Skeletal muscle cell (primary cell): ENCODE results near the gene GMPR.
A peak's percentile ranks its signal among the peaks of the same experiment; 100 is the strongest.
"Not testable (repeated sequence)": the region's sequence is repeated elsewhere in the genome, so short reads cannot be mapped to it uniquely, and the experiment has no call there.

Source experiments
- DNase-seq: peaks from one replicate; pipeline ENCODE4 v3.0.0-alpha.2; 2010; ENCODE audit warnings: low read depth
- H3K4me3 ChIP-seq: 2 replicates; pipeline ENCODE4 v1.5.1; 2011; ENCODE audit warnings: low read depth, mild to moderate bottlenecking, control low read depth, low read length, moderate library complexity

GMPR gene

GRCh38 chr6:16223362-16223761, 15.0 kb upstream of the GMPR start:
- DNase-seq, result no peak
- no peak overlapping the region for H3K4me3 ChIP-seq

DNA sequence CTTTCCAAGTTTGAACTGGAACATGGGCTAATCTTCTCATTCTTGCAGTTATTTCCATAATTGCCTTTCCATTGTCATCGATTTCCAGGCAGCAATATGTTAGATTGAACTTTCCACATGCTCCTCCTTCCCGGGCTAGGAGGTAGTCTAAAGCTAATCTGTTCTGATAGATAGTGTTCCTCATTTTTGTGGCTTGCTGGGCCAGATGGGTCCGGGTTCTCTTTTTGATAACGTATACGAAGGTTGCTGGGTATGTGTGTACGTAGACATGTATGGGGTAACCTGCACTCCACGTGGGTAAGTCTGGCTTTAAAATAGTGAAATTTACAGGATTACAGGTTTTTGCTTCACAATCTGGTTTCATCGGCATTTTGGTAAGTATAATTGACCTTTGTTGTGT, 14.0 kb upstream of the GMPR start:
- H3K4me3 ChIP-seq, result no peak overlapping the region
- DNase-seq, result no peak

GRCh38 chr6:16225062-16225731, 13.2 kb upstream of the GMPR start:
- H3K4me3 ChIP-seq, DNase-seq: not testable (repeated sequence)

GRCh38 chr6:16226117-16227047, 12.0 kb upstream of the GMPR start:
- DNase-seq, H3K4me3 ChIP-seq: not testable (repeated sequence)

- no peak overlapping the region for H3K4me3 ChIP-seq
- no peak for DNase-seq
These were observed 11.3 kb upstream of the GMPR start for GRCh38 chr6:16227048-16227562.

DNA sequence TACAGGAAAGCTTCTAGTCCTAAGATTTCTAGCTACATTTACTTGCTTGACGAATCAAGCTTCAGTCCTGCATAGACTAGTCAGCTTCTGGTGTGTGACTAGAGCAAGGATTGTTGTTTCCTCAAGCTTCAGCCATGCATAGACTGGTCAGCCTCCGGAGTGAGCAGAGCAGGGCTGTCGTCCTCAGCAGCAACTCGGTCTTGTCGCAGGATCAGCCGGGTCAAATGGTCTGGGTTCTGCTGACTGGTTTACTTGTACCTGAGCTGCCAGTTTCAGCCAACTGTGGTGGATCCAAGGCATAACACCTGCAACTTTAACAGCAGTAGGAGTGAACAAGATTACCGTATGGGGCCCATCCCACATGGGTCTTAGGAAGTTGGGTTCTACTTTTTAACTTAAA, 10.8 kb upstream of the GMPR start:
- DNase-seq, result no peak
- no peak overlapping the region for H3K4me3 ChIP-seq

GRCh38 chr6:16228043-16228442, 10.3 kb upstream of the GMPR start:
- no peak overlapping the region for H3K4me3 ChIP-seq
- DNase-seq, result no peak

DNA sequence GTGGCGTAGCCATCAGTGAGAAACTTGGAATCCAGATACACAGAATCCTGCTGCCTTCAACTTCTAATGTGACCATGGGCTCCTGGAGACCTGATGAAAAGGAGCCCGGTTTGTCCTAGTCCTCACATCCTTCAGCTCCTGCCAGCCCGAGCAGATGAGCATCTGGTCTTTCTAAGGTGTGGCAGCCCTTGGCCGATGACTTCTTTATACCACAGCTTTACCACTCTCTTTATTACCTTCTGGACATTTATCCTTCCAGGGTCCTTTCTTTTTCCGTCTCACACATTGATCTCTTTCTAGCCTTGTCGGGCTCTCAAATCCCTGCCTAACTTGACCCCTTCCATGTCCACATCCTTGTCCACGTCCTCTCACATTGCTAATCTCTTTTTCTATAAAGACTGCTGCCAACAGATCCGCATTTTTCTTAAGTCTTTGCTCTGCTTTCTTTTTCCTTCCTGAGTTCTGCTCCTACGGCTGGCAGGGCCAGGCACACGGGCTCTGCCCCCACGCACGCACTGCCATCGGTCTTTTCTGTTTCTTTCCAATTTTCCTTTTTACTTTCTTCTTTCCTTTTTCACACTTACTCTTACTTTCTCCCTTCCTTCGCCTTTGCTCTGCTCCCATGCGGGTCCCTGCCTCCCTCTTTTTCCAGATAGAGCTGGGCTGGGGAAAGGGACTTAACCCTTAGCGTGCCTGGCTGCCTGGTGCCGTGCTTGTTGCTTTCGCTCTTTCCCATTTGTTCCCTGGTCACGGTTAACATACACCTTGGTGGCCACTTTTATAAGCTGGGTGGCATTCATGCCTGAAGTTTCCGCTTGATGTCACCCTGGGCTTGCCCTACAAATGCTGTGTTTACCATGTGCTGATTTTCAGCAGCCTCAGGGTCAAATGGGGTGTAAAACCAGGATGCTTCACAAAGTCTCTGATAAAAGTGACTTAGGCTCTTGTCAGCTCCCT, 9.4 kb upstream of the GMPR start:
- H3K4me3 ChIP-seq, result peak overlapping the region; percentile 1
- DNase-seq, result no peak

- H3K4me3 ChIP-seq, result no peak overlapping the region
- no peak for DNase-seq
These were observed 8.7 kb upstream of the GMPR start for GRCh38 chr6:16229700-16230099.

DNA sequence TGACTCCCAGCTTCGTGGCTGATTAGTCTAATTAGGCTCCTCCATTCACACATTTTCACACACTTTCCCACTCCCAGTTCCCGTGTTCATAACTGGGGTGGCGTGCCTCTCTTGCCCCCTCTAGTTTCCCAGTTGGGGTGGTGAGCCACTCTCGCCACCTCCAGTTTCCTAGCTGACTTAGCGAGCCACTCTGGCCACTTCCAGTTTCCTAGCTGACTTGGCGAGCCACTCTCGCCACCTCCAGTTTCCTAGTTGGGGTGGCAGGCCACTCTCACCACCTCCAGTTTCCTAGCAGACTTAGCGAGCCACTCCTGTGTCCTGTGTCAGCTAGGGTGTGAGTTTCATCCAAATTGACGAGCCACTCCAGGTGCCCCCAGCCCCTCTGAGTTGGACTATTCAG, 7.4 kb upstream of the GMPR start:
- DNase-seq, result no peak
- no peak overlapping the region for H3K4me3 ChIP-seq

GRCh38 chr6:16232086-16232485, 6.3 kb upstream of the GMPR start:
- H3K4me3 ChIP-seq, result no peak overlapping the region
- DNase-seq, result no peak

DNA sequence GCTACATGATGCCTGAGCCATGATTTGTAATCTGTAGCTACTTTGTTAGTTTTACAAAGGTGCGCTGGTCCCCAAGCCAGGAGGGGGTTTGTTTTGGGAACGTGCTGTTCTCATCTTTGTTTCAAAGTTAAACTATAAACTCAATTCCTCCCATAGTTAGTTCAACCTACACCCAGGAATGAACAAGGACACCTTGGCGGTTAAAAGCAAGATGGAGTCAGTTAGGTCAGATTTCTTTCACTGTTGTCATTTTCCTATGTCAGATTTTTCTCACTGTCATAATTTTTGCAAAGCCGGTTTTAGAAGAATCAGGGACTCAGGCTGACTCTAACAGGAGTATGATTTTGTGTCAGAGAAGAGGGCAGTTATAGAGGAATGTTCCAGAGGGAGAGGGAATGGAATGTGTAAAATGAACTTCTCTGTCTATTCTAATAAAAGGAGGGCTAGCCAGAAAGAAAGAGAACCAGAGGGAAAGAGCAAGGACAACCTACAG, 2.3 kb upstream of the GMPR start:
- H3K4me3 ChIP-seq, result no peak overlapping the region
- DNase-seq, result no peak

GRCh38 chr6:16236631-16237199, 1.7 kb upstream of the GMPR start:
- peak overlapping the region; percentile 19 for H3K4me3 ChIP-seq

DNA sequence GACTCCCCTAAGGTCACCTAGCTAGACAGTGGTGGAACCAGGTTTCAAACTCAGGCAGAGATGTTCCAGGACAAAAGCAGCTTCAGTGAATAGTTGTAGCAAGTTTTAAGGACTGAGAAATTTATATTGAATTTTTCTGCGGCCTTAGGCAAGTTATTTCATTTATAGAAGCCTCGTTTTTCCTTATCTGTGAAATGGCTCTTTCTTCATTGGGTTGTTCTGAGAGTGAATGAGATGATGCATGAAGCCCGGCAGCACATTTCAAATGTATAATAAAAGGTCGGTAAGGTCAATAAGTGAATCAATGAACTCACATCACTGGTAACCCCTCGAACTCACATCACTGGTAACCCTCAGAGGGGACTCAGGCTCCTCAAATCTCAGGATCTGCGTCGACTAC, 1.1 kb upstream of the GMPR start:
- DNase-seq, result no peak
- no peak overlapping the region for H3K4me3 ChIP-seq

More at GRCh38 chr6:16236631-16237199, 1.7 kb upstream of the GMPR start:
- DNase-seq, result no peak

DNA sequence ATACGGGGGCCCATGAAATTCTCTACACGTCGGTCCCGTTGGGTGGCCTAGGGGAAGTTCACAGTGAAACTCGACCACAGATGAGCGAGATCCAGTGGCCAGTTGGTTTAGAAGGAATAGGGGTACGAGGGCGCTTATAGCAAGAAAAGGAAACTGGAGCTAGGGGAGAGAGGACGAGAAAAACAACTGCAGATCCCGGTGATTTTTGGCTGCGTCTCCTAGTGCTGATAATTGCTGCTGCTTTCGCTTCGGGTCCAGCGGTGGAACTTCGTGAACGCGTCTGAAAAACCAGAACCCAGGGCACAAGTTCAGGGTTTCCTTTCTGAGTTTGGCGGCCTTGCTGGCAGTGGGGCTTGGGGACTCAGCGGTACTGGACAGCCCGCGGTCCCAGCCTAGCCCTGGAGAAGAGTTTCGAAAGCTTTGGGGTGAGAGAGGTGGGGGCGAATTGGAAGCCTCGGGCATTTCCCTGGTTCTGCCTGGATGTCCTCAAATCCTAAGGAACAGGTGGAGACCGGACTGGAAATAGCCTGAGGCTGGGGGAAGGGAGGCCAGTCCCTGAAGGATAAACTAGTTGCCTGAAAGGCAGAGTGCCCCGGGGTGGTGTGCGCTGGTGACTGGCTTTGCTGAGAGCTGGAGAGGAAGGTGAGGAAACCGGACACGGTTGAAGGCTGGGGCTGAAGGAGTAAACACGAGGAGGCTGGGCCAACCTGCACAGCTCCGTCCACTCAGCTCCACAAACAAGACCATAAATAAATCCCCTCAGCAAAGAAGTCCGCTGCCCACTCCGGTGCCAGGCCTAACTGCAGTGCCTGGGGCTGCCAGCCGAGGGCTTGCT, 793 bp downstream of the GMPR start:
- H3K4me3 ChIP-seq, result peak overlapping the region; percentile 46
- no peak for DNase-seq

GRCh38 chr6:16239798-16240123, 1.4 kb downstream of the GMPR start:
- no peak overlapping the region for H3K4me3 ChIP-seq
- no peak for DNase-seq

DNA sequence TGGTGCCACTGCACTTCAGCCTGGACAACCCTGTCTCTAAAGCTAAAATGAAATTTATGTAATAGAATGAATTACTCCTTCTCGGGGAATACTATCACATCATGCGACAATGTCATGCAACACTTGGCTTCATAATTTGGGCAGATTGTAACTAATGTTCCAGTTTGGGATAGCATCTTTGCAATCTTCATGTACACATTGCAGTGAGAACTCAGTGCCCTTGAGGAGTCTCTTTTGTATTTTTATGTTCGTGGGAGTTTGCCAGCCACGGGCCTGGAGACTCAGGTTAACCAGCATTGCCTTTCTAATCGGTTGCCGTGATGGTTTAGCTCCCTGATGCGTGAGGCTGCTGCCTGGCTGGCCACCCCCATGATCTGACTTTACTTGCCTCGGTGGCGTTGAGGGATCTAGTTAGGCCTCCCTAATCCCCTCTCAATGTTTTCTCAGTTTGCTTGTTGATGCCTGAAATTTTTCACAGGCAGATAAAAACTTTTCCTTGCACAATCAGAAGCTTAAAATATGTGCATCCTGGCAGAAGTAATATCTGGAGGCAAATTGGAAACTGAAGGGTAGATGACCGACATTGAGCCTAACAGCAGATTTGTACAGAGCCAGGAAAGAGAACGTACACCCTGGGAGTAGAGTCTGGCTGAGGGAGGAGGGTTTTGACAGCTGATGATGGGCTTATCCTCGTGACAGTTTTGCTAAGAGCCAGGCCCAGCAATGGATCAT, 2.4 kb downstream of the GMPR start:
- H3K4me3 ChIP-seq, result no peak overlapping the region
- no peak for DNase-seq

DNA sequence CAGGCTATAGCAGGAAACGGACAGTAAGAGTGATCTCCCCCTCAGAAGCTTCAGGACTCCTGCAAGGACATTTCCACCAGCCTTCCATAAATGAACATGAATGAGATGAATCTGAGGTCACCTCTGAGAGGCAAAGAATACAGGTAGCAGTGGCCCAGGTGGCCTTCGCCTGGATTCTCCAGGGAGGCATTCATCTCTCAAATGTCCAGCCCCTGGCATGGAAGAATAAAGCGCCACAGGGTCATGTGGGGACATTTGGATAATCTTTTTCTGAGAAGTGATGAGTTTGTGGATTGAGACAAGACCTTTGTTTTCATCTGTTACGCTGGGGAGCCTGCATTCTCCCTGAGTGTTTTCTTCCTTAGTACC, 2.9 kb downstream of the GMPR start:
- no peak overlapping the region for H3K4me3 ChIP-seq
- no peak for DNase-seq
